GM19240 (cell line): ENCODE data around the gene ABCD3.
"Not testable (repeated sequence)": the region's sequence is repeated elsewhere in the genome, so short reads cannot be mapped to it uniquely, and the experiment has no call there.

Experiments used
- DNase-seq: peaks from one replicate; pipeline ENCODE4 v3.0.0; 2011; ENCODE audit warnings: low spot score; ENCODE audit not compliant: insufficient read length

The ABCD3 gene

DNA sequence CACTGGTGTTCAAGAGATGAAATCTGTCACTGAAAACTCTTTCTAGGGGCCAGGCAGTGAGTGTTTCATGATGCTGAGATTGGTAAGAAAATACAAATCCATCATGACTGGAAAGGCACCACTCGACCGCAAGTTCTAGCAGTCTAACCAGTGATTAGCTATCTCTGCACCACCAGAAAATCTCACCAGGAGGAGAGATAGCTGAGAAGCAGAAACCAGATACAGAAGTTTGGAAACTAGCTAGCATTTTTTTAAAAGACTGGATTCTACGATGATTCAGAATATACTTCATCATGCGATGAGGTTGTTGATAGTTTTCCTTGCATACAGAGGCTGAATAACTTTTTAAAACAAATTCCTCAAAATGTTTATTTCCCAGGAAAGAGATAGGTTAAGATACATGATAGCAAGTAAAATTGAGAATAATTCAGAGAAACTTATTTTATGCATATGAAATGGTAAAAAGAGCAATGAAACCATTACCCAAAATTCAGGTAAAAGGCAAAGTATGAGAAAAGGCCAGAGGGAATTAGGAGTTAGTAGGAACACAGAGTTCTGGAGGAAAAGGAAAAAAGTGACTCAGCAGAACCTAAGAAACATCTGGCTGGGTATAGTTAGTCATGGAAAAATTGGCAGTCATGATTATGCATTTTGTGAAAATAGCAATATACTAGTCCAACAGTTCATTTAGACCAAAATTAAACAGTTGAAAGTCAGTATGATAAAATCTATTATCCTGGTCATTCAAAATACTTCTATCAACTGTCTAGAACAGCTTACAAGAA, 126.7 kb downstream of the ABCD3 start:
- DNase-seq, result no peak

GRCh38 chr1:94549706-94550105, 131.5 kb downstream of the ABCD3 start:
- no peak for DNase-seq

GRCh38 chr1:94550396-94550795, 132.2 kb downstream of the ABCD3 start:
- no peak for DNase-seq

DNA sequence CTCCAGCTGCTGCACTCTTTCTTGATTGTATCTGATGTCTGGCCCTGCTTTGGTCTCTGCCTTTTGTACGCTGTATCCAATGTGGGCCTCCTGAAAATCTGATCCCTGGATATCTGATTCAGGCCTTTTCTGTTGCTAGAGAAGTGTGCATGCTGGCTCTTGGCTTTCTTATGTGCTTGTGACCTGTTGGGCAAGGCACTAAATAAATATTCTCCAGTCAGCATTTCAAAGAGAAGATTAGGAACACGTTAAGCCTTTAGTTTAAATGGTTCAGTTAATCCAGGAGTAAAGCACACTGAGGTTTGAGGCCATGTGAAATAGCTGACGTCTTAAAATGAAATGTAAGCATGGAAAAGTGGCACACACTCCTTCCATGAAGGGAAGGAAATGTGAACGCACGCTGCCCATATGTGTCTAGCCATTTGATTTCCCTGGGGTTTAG, 132.6 kb downstream of the ABCD3 start:
- no peak for DNase-seq

DNA sequence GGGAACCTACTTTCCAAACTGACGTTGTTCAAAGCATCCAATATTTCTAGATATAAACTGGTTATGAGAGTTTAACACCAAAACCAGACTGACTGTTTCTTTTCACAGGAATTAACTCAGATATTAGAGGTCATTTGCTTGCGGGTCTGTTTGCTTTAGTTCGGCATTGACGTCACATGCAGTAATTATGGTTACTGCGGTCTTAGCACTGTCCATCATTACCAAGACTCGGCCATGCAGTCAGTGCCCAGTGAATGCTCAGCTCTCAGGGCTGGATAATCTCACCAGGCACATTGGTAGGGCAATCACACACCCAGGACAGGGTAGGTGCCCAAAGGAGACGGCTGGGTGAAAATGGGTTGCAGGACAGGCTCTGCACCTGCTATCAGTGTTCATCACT, 133.3 kb downstream of the ABCD3 start:
- no peak for DNase-seq

DNA sequence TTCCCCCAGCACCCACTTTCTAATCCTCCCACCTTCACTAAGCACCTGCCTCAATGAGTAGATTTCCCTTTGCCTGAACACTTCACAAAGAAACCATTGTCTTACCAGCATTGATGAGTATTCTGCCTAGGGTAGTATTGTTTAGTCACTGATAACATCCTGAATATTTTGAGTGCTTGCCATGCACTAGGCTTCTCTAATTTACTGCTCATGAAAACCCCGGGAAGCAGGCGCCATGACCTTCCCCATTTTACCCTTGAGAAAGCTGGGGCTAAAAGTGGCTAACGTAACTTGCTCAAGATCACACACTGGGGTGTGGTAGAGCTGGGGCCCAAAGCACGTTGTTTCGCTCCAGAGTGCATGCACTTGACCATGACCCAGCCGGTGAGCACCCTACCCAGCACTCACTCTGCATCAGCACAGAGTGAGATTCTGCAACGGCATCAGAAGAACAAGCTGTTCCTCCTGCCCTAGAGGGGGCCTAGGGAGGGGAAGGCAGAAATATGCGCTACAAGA, 133.9 kb downstream of the ABCD3 start:
- no peak for DNase-seq

DNA sequence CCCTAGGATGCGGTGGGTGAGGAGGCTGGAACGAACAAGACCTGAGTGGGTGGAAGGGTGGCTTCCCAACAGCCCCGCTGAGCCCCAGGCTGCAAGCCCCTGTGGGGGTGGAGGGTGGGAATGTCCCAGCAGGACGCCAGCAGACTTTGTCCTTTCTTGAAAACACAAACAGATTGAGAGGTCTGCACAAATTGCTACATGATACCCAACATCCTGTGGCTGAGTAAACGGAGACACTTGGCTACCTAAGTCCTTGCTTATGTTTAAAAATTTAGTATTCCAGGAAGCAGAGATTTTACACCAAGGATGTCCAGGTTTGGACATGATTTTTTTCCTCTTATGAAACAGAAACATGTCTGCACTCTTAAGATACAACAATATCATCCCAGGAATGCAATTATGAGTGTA, 135.1 kb downstream of the ABCD3 start:
- DNase-seq, result no peak

DNA sequence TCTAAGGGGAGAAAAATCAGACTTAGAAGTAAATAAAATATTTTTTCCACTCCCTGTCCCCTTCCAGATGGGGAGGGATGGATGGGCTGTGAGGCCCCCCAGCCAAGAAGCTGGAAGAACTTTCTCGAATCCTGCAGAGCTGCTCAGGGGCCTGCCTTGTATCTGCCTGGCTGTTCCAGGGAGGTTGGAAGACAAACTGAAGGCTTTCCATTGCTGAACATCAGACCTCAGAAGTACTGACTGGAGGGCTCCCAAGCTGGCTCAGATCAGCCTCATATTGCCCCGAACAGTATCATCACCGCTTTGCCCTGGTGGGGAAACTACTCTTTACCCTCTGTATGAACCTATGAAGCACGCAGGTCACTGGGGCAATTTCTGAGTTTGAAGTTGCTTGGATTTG, 135.7 kb downstream of the ABCD3 start:
- DNase-seq, result no peak

DNA sequence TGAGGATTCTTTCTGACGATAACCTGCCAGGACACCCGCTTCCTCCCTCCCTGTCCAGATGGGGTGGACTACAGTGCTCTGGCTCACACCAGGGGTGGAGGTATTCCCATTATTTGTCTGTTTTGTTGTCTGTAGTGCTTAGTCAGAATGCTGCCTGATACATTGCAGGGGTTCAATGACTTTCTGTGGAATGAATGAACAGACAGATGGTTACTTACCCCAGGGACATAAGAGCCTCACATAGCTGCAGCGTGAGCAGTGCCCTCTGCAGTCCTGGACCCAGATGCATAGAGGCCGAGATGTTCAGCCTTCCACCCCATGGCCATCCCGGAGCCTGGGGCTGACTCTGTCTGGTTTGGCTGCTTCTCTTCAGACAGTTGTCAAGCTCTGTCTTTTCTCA, 136.4 kb downstream of the ABCD3 start:
- DNase-seq, result no peak

DNA sequence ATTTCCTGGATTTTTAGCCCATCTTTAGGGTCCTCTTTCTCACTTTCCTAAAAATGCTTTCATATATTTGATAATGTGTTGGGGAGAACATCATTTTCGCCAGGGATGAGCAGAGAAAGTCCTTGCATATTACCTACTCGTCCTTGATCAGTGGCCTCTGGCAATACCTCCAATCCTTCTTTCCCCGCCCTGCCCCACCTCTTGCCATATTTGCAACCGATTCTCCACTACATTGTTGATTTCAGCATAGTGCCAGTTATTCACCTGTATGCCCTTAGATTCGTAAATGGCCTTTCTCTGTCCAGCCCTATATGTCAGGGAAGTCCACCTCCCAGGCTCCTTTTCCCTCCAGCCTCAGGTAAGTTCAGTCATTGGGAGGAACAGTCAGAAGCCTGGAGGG, 136.9 kb downstream of the ABCD3 start:
- no peak for DNase-seq

GRCh38 chr1:94559921-94560320, 141.7 kb downstream of the ABCD3 start:
- DNase-seq, result no peak

DNA sequence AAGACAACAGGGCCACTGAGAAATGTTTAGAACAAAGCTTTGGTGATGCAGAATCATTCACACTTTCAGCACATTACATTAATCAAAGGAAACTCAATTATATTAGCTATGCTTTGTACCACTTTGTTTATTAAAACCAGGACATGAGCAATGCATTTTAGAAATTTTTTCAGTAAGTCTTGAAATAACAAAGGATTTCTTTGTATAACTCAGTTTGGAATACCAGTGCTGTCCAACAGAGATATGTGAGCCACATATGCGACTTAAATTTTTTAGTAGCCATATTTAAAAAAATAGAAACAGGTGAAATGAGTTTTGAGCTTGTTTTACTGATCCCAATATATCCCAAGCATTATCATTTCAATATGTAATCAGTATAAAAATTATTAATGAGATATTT, 142.1 kb downstream of the ABCD3 start:
- DNase-seq, result no peak

DNA sequence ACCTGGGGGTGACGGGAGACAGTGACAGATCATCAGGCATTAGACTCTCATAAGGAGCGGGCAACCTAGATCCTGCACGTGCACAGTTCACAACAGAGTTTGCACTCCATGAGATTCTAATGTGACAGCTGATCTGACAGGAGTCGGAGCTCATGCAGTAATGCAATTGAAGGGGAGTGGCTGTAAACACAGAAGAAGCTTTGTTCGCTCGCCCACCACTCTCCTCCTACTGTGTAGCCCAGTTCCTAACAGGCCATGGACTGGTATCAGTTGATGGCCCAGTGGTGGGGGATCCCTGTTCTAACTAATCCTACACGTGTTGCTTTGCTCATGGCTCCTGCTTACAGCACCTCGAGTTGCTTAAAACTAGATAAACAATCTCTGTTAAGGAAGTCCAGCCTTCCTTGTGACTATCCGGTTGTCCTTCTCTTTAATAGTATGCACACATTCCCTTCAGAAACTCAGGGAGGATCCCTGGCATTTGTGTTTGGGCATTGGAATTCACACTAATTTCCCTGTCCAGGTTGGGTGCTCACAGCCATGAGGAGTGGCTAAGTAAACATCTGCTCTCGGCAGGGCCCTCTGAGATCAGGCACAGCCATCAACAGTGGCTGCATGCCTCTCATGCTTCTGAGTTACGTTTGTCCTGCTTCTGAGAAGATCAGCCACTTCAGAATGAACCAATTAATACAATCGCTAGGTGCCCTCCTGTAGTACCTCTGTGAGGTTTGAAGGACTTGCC, 144.5 kb downstream of the ABCD3 start:
- no peak for DNase-seq

DNA sequence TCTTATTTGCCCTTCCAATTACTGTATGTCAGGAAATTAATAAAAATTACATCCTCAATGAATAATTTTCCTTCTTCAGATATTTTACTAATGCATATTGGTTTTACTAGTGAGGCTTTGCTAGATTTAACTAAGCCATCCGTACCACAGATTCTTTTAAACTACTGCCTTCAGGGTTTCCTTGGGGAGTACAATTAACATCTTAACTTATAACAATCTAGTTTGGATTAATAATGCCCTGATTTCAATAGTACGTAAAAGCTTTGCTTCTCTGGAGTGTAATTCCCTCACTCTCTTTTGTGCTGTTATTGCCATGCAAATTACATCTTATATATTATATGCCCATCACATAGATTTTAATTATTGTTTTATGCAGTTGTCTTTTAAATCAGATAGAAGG, 147.7 kb downstream of the ABCD3 start:
- DNase-seq, result no peak

GRCh38 chr1:94566436-94566835, 148.2 kb downstream of the ABCD3 start:
- not testable (repeated sequence) for DNase-seq

- DNase-seq, result not testable (repeated sequence)
Measured at GRCh38 chr1:94567975-94568607, 149.9 kb downstream of the ABCD3 start.
